Measurements from ENCODE around the gene STUB1.

GRCh38 chr16:728131-728889, 48.1 kb downstream of the STUB1 start:
- TF ChIP-seq CTCF (conservative IDR thresholded peaks at IDR 0.05) (no peak), ZFX (IDR thresholded peaks at IDR 0.05) (no peak)

Data from C4-2B (cell line).